Fibroblast of lung (primary cell): ENCODE results near the gene TMEM117.

Experiments used
- EZH2 ChIP-seq: IDR thresholded peaks from 2 replicates; pipeline ENCODE4 v1.5.1; 2012; ENCODE audit warnings: low read length, control low read depth, mild to moderate bottlenecking; ENCODE audit errors: missing control alignments
- TF ChIP-seq, protein P1 (sequence below), 2 donors: IDR thresholded peaks in 1 of 2; conservative IDR thresholded peaks in 1 of 2; 1 replicate in 1 of 2; 2 replicates in 1 of 2; pipeline ENCODE4 v1.5.1; 2011 to 2012; ENCODE audit warnings: low read length in 2 of 2, control low read depth in 1 of 2, inconsistent platforms in 1 of 2, low read depth in 1 of 2, mild to moderate bottlenecking in 1 of 2

DNA sequence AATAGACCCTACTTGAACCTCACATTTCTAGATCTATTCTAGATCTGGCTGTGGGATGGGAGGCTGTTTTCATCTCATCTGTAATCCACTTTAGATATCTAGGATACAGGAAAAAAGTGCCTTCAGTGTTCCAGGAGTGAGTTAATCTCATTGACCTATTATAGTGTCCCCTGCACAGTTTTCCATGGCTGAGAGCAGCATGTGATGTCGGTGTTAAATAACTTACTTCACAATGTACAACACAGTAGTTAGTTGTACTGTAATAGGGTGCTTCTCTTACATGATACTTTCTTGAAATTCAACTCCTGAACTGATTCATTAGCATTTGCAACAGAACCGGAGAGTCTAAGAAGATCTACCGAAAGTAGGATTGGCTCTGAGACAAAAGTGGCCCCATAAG is 62.6 kb downstream of the TMEM117 start:
- TF ChIP-seq EZH2 = no peak
- TF ChIP-seq, protein P1, sequence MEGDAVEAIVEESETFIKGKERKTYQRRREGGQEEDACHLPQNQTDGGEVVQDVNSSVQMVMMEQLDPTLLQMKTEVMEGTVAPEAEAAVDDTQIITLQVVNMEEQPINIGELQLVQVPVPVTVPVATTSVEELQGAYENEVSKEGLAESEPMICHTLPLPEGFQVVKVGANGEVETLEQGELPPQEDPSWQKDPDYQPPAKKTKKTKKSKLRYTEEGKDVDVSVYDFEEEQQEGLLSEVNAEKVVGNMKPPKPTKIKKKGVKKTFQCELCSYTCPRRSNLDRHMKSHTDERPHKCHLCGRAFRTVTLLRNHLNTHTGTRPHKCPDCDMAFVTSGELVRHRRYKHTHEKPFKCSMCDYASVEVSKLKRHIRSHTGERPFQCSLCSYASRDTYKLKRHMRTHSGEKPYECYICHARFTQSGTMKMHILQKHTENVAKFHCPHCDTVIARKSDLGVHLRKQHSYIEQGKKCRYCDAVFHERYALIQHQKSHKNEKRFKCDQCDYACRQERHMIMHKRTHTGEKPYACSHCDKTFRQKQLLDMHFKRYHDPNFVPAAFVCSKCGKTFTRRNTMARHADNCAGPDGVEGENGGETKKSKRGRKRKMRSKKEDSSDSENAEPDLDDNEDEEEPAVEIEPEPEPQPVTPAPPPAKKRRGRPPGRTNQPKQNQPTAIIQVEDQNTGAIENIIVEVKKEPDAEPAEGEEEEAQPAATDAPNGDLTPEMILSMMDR (conservative IDR thresholded peaks at IDR 0.05 in 1 of 2, IDR thresholded peaks at IDR 0.05 in 1 of 2; ENCODE audit: low read depth in 1 of 2, low read length in 2 of 2) = no peak
